B cell (primary cell): ENCODE data around the gene XXYLT1. TPM values are rescaled to one million over a fixed set of nuclear protein-coding genes. Genes with fewer than 3 reads are reported as not detected.

Experiments used
- ATAC-seq: fragments of 200-7000 bp; cut with Tn5 transposase; one replicate; pipeline ENCODE4 v1.10.0; 2021; ENCODE audit warnings: low read depth, mild to moderate bottlenecking, moderate number of reproducible peaks, moderate library complexity
- CTCF ChIA-PET: fragments of 350-600 bp; sonication (Branson Sonifier 250); formaldehyde crosslinking; loops from one replicate; lab custom pipeline; 2021; ENCODE audit warnings: antibody characterized with exemption, inconsistent platforms; lab: Charles Lee
- POLR2A ChIA-PET: fragments of 350-600 bp; sonication (Branson Sonifier 250); formaldehyde crosslinking; loops from one replicate; lab custom pipeline; 2021; ENCODE audit warnings: antibody characterized with exemption; lab: Charles Lee
- DNase-seq: peaks from one replicate; pipeline ENCODE4 v3.0.0; 2013
- H2AFZ ChIP-seq: 2 replicates; pipeline ENCODE4 v1.6.1; 2012; ENCODE audit warnings: mild to moderate bottlenecking, low read depth, low read length; ENCODE audit not compliant: insufficient read depth, poor library complexity, severe bottlenecking
- H3K27ac ChIP-seq, 2 donors: 1 replicate in 1 of 2; 2 replicates in 1 of 2; pipeline ENCODE4 v1.5.1; 2012 to 2013; ENCODE audit warnings: low read length in 2 of 2, mild to moderate bottlenecking in 2 of 2, moderate library complexity in 1 of 2
- H3K27me3 ChIP-seq, 4 experiments: fragments of 200-600 bp in 1 of 4; sonication (generic) in 1 of 4; replicated peaks in 1 of 4; 1 replicate in 2 of 4; 2 replicates in 2 of 4; pipeline versions ENCODE4 v1.6.1 to v1.7.0; 2013 to 2016; ENCODE audit warnings: low read length in 3 of 4, mild to moderate bottlenecking in 2 of 4, mixed read lengths in 1 of 4, moderate library complexity in 1 of 4; ENCODE audit not compliant: insufficient read depth in 4 of 4, control insufficient read depth in 3 of 4; ENCODE audit errors: control extremely low read depth in 1 of 4
- H3K36me3 ChIP-seq, 2 experiments: replicated peaks in 1 of 2; 1 replicate in 1 of 2; 2 replicates in 1 of 2; pipeline versions ENCODE4 v1.6.1 to v1.7.1; 2013; ENCODE audit warnings: low read length in 1 of 2; ENCODE audit not compliant: insufficient read depth in 2 of 2, control insufficient read depth in 1 of 2; ENCODE audit errors: control extremely low read depth in 1 of 2, extremely low read depth in 1 of 2
- H3K4me1 ChIP-seq, 2 donors: fragments of 200-600 bp in 1 of 2; sonication (generic) in 1 of 2; 1 replicate in 1 of 2; 2 replicates in 1 of 2; pipeline versions ENCODE4 v1.5.1 to v1.6.1; 2013 to 2017; ENCODE audit warnings: low read length in 2 of 2; ENCODE audit not compliant: control insufficient read depth in 2 of 2, insufficient read depth in 2 of 2
- H3K4me2 ChIP-seq: replicated peaks from 2 replicates; pipeline ENCODE3; 2012; ENCODE audit warnings: mild to moderate bottlenecking, low read depth, low read length; ENCODE audit not compliant: poor library complexity, severe bottlenecking
- H3K4me3 ChIP-seq, 5 experiments: fragments of 200-600 bp in 1 of 5; sonication (generic) in 1 of 5; 1 replicate in 3 of 5; 2 replicates in 2 of 5; pipeline versions ENCODE4 v1.5.1 to v1.7.0; 2011 to 2016; ENCODE audit warnings: low read length in 4 of 5, mild to moderate bottlenecking in 4 of 5, low read depth in 2 of 5, control low read depth in 1 of 5, moderate library complexity in 1 of 5; ENCODE audit not compliant: insufficient read depth in 1 of 5; ENCODE audit errors: control extremely low read depth in 1 of 5, extremely low read depth in 1 of 5
- H3K79me2 ChIP-seq: fragments of 200-600 bp; sonication (generic); one replicate; pipeline ENCODE4 v1.6.0; 2016; ENCODE audit warnings: low read length; ENCODE audit not compliant: control insufficient read depth, insufficient read depth
- H3K9ac ChIP-seq: fragments of 200-600 bp; sonication (generic); 2 replicates; pipeline ENCODE4 v1.6.1; 2017; ENCODE audit warnings: mild to moderate bottlenecking, low read length, moderate library complexity
- H3K9me3 ChIP-seq, 3 donors: one replicate each; pipeline versions ENCODE4 v1.6.1 to v1.7.1; 2013; ENCODE audit warnings: low read length in 2 of 3; ENCODE audit not compliant: control insufficient read depth in 2 of 3, insufficient read depth in 1 of 3; ENCODE audit errors: control extremely low read depth in 1 of 3
- H4K20me1 ChIP-seq: 2 replicates; pipeline ENCODE4 v1.6.0; 2012; ENCODE audit warnings: mild to moderate bottlenecking, low read length; ENCODE audit not compliant: insufficient read depth, control insufficient read depth, poor library complexity, severe bottlenecking
- H3K27ac Mint-ChIP-seq: one replicate; pipeline ENCODE4 v1.8.0; 2021; ENCODE audit warnings: mixed read lengths
- H3K27me3 Mint-ChIP-seq: one replicate; pipeline ENCODE4 v1.8.0; 2021; ENCODE audit warnings: mixed read lengths
- H3K4me1 Mint-ChIP-seq: one replicate; pipeline ENCODE4 v1.8.0; 2021; ENCODE audit warnings: mixed read lengths
- H3K4me3 Mint-ChIP-seq: one replicate; pipeline ENCODE4 v1.8.0; 2021; ENCODE audit warnings: mixed read lengths
- H3K9me3 Mint-ChIP-seq: one replicate; pipeline ENCODE4 v1.8.0; 2022; ENCODE audit warnings: mixed read lengths; ENCODE audit not compliant: insufficient read depth
- EZH2 ChIP-seq: IDR thresholded peaks from 2 replicates; pipeline ENCODE4 v1.6.1; 2012; ENCODE audit warnings: borderline replicate concordance, low read depth, mild to moderate bottlenecking, moderate library complexity, low read length; ENCODE audit not compliant: insufficient read depth, poor library complexity, severe bottlenecking
- WGBS: methylation state at CpG from one replicate; pipeline ENCODE4 v1.1.5; 2013; ENCODE audit warnings: missing lambda C conversion rate; ENCODE audit not compliant: insufficient coverage; 5-methylcytosine and 5-hydroxymethylcytosine counted together
- intact Hi-C: fragments of 100-400 bp; cut with micrococcal nuclease; formaldehyde crosslinking; loops from one replicate; pipeline ENCODE4 v1.10.0; 2022
- polyA plus RNA-seq: library from polyadenylated mRNA; depleted of rRNA; stranded (reverse); fragments of >200 nt; gene quantifications from 2 replicates; pipeline ENCODE4 v1.2.3, GENCODE V29; 2012
- total RNA-seq, 2 donors: library from RNA; stranded (reverse); fragments of 120-200 nt in 1 of 2; gene quantifications; 1 replicate in 1 of 2; 2 replicates in 1 of 2; pipeline versions ENCODE4 v1.2.3 to v1.2.4, GENCODE V29; 2013 to 2022
- TF ChIP-seq, protein P1 (sequence below): fragments of 200-600 bp; IDR thresholded peaks from one replicate; pipeline ENCODE4 v1.8.0; 2022; ENCODE audit warnings: antibody characterized with exemption, mild to moderate bottlenecking

XXYLT1 gene
- total and polyA plus RNA-seq, 2 donors (not counting 1 experiment from before 2014, with no cell fraction given) = 2.6 to 11.2 TPM

DNA sequence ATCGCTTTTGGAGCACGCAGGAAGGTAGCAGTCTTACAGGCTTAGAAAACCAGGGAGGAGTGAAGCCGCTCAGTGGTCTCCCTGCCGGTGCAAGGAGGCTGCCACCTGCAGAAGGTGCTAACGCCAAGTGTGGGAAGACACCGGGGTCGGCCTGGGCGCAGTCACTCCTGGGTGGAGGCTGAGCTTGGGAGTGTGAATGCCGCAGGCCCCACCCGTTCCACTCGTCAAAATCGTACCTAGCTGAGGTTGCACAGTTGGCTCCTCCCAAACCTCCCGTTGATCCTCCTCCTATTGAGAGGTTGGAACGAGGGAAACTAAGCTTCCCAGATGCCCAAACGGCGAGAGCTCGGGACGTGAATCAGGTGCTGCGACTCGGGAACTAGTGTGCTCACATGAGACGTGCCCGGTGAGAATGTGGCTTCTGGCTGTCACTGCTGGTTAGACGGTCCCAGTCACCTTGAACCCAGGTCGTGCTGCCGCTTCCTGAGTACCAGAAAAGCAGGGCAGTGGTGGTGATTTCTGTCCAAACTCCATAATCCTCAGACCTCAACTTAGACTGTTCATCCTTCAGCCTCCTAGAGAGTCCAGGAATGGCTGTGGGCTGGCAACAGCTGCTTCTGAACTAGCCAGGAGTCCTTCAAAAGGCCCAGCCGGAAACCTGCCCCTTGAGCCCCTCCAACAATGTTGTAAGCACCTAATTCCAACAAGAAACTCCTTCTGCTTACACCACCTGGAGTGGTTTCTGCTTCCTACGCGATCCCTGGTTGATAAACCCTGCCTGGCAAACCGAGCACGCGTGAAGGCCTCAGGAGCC is 156.0 kb downstream of the XXYLT1 start:
- Mint-ChIP-seq H3K9me3 (no peaks in the 10 kb centered on the region), H3K27me3 (no peaks in the 10 kb centered on the region), H3K27ac (no peak overlapping the region), H3K4me3 (no peak overlapping the region), H3K4me1 (peaks cover 9% of the 10 kb centered on the region)
- Histone ChIP-seq H3K4me2 (no peak overlapping the region), H3K36me3 (no peaks in the 10 kb centered on the region), H3K9me3 (no peaks in the 10 kb centered on the region), H3K27me3 (no peaks in the 10 kb centered on the region), H3K9ac (no peak overlapping the region), H3K27ac (no peak overlapping the region), H4K20me1 (no peaks in the 10 kb centered on the region), H3K4me1 (peaks cover 0 to 10% of the 10 kb centered on the region in 2 donors), H2AFZ (no peak overlapping the region), H3K4me3 (no peak overlapping the region), H3K79me2 (no peaks in the 10 kb centered on the region)
- no peak for DNase-seq
- ATAC-seq = no peak
- ChIA-PET CTCF (interaction anchor here (0.9 to 1.4 kb wide), 4 partner anchors 8 to 433 kb away, joined by 3 to 8 read pairs (median 3); no protein-coding TSS in a partner anchor), POLR2A (no interaction called here)
- TF ChIP-seq, protein P1, sequence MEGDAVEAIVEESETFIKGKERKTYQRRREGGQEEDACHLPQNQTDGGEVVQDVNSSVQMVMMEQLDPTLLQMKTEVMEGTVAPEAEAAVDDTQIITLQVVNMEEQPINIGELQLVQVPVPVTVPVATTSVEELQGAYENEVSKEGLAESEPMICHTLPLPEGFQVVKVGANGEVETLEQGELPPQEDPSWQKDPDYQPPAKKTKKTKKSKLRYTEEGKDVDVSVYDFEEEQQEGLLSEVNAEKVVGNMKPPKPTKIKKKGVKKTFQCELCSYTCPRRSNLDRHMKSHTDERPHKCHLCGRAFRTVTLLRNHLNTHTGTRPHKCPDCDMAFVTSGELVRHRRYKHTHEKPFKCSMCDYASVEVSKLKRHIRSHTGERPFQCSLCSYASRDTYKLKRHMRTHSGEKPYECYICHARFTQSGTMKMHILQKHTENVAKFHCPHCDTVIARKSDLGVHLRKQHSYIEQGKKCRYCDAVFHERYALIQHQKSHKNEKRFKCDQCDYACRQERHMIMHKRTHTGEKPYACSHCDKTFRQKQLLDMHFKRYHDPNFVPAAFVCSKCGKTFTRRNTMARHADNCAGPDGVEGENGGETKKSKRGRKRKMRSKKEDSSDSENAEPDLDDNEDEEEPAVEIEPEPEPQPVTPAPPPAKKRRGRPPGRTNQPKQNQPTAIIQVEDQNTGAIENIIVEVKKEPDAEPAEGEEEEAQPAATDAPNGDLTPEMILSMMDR = no peak
- TF ChIP-seq EZH2 = no peak
- intact Hi-C loops = no loop called here
- WGBS = 95% methylated on average over 30 of the region's 31 CpGs
